NB4 (cell line): ENCODE results near the gene ZDHHC1.
A peak's percentile ranks its signal among the peaks of the same experiment; 100 is the strongest.

ENCODE experiments used
- MYC ChIP-seq: IDR thresholded peaks from 2 replicates; pipeline ENCODE4 v1.6.1; 2011; ENCODE audit warnings: low read depth, low read length
- POLR2A ChIP-seq: IDR thresholded peaks from 2 replicates; pipeline ENCODE4 v1.6.1; 2011; ENCODE audit warnings: mild to moderate bottlenecking; ENCODE audit not compliant: insufficient read length; ENCODE audit errors: extremely low read depth
- TF ChIP-seq, protein P1 (sequence below): IDR thresholded peaks from one replicate; pipeline ENCODE4 v1.5.1; 2012; ENCODE audit warnings: low read depth, low read length
- TF ChIP-seq, protein P2 (sequence below): IDR thresholded peaks from 2 replicates; pipeline ENCODE4 v1.6.1; 2011; ENCODE audit warnings: low read depth, low read length

- TF ChIP-seq POLR2A (no peak), MYC (no peak)
- TF ChIP-seq, protein P1, sequence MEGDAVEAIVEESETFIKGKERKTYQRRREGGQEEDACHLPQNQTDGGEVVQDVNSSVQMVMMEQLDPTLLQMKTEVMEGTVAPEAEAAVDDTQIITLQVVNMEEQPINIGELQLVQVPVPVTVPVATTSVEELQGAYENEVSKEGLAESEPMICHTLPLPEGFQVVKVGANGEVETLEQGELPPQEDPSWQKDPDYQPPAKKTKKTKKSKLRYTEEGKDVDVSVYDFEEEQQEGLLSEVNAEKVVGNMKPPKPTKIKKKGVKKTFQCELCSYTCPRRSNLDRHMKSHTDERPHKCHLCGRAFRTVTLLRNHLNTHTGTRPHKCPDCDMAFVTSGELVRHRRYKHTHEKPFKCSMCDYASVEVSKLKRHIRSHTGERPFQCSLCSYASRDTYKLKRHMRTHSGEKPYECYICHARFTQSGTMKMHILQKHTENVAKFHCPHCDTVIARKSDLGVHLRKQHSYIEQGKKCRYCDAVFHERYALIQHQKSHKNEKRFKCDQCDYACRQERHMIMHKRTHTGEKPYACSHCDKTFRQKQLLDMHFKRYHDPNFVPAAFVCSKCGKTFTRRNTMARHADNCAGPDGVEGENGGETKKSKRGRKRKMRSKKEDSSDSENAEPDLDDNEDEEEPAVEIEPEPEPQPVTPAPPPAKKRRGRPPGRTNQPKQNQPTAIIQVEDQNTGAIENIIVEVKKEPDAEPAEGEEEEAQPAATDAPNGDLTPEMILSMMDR, result peak; percentile 19
- TF ChIP-seq, protein P2, sequence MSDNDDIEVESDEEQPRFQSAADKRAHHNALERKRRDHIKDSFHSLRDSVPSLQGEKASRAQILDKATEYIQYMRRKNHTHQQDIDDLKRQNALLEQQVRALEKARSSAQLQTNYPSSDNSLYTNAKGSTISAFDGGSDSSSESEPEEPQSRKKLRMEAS, result no peak
Observed at GRCh38 chr16:67407788-67408452, 8.4 kb downstream of the ZDHHC1 start.
